Hematopoietic multipotent progenitor cell treated with erythropoietin and hydrocortisone succinate and interleukin-3 and kit ligand, for 4 days (in vitro differentiated cells): ENCODE results near the gene STAC3.

Experiments used
- DNase-seq: peaks from one replicate; pipeline ENCODE4 v3.0.0-alpha.2; 2015

The STAC3 gene

DNA sequence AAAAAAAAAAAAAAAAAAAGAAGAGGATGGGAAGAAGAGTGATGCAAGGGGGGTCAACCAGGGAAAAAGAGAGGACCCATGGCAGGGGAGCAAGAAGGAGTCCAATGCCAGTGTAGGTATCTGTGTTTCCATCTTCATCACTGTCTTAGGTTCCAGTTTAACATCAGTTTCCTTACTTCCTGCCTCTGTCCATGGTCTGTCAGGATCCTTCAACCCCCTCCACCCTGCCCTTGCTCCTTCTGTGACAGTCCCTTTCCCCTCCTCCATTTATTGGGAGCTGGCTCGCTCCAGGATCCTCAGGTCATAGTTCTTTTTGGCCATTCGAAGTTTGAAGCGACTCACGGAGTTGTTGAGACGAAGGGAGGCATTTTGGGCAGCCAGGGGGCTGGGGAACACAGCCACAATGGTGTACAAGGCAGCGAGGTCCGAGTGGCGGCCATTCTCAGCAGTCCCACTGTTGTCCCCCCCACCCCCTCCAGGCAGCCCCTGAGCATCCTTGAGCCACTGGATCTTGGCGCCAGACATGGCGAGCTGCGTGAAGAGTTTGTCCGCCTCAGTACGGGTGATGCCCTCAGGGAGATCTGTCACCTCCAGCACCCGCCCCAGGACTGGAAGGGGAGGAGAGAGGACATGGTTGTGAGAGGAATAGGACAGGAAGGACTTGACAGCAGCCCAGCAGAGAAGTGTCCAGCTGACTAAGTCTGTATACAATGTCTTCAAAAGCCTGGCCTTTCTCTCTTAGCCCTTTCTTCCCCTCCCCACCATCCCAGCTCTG is 3.7 kb upstream of the STAC3 start:
- no peak for DNase-seq

- DNase-seq, result no peak
Observed at GRCh38 chr12:57250541-57250940, 446 bp downstream of the STAC3 start.

DNA sequence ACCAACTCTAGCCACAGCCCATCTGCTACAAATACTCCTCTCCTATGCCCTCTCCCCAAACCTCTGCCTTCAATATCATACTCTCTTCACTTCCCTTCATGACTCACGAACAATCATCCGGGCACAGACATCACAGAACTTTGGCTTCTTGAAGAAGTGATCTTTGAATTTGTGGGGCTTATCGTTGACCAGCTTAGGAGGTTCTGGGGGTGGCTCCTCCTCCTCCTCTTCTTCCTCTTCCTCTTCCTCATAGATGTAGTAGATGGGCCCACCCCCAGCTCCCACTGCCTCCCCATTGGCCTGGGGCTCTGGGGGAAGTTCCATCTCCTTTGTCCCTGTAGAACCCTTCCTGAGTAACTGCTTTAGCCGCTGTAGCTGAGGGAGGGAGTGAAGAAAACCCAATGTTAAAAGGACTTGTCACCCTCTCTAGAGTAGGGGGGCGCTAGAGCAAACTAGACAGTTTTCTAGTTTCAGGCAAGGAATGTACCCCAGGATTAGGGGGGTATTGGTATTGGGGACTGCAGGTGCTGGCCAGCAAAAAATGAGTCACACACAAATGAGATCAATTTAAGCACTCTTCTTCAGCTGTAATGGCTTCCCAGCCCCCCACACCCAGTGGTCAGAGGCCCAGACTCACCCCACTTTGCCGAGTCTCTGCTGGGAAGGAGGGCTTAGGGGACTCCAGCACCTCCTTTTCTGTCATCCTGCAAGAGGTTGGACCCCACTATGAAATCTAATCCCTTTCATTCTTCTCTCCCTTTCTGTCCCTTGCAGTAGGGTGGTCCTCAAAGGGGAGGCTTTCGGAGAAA is 1.8 kb downstream of the STAC3 start:
- DNase-seq, result peak; percentile 94

DNA sequence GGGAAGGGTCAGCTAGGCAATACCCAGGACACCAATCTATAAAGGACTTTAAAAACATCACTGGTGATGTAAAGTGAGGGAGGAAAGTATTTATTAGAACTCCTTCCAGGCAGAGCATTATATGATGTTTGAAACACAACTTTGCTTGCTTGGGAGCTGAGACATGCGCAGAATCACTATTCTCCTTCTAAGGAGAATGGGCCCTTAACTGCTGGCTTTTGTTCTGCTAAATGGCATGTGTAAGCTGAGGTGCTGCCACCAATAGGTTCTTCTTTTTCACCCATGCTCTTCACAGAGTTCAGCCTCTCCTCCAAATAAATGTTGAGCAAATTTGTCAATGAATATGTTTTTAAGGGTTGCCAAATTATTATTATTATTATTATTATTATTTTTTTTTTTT is 3.9 kb downstream of the STAC3 start:
- DNase-seq, result no peak

DNA sequence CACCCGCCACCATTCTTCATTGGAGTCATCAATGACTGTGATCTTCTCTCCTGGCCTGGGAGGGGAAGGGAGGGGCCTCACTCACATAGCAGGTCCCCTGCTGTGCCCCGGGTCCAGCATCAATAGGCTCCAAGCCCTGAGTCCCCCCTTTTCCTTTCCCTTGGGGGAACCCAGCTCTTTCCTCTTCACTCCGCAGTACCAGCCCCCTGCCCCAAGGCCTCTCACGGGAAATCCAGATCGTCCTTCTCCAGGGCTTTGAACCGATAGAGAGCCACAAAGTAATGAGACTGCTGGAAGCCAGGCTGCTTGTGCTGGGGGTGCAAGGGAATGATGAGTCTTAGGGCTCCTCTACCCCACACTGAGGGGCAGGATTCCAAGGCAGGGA is 6.7 kb downstream of the STAC3 start:
- no peak for DNase-seq

GRCh38 chr12:57243521-57244311 is 7.3 kb downstream of the STAC3 start:
- peak; percentile 91 for DNase-seq

DNA sequence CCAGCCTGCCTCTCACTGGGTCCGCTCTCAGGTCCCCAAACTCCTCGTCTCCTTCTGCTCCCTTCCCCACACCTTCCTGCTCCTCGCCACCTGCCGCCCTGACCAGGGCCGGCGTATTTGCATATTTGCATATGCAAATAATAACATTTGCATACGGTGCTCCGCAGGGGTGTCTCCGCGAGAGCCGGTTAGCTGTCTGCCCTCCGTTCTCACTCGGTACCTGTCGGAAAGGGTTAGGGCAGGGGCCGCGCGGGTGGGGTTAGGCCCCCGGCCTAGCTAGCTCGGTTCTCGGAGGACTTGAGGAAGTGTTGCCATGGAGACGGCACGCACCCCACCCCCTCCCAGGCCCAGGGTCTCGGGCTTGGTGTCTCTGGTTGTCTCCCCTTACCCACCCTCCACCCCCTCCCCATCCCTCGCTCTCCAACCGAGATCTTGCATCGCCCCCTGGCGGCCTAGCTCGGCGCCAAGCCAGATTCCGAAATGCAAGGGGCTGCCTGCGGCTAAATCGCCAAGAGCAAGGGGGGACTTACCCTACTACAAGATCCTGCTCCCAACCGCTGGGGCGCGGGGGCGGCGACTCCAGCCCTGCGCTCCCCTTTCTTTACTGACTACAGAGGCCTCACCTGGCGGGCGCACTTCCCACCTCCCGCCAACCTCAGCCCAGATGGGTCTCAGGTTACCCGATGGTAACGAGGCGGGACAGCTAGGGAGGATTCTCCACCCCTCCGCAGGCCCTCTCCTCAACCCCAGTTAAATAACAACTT is 8.1 kb downstream of the STAC3 start:
- peak; percentile 76 for DNase-seq

DNA sequence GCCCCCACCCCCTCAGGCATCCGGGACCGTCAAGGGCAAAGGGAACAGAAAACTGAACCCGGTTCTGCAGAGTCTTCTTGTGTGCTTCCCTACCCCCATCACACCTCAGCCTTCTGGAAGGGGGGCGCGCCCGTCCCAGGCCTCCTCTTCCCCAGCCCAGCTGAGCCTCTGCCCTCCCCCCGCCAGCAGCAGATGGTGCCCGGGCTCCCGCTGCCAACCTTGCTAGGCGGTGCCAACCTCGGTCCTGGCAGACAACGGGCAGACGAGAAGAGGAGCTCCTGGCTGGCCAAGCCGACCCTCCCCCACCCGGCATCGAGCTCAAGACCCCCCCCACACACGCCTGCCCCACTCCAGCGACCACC is 8.7 kb downstream of the STAC3 start:
- no peak for DNase-seq

GRCh38 chr12:57241402-57242310 is 9.3 kb downstream of the STAC3 start:
- no peak for DNase-seq

DNA sequence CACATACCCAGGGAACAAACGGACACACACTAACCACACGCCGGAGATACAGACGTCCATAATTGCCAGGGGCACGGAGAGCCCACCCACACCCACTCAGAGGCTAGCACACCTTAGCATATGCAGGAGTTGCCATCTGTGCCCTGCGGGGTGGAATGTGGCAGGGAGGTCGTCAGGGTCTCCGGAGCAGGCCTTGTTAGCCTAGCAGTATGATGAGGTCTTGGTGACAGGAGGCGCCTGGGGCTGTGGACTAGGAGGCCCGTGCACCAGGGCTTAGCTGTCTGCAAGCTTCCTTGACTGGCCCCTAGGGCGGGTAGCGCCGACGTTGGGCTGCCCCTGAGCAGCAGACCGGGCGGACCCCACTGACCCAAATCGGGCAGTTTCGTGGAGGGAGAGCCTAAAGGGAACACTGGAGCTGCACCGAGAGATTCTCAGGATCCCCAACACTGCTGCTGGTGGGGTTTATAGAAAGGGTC is 10.0 kb downstream of the STAC3 start:
- DNase-seq, result no peak

- no peak for DNase-seq
Observed at GRCh38 chr12:57240066-57240921, 10.7 kb downstream of the STAC3 start.

GRCh38 chr12:57239587-57240065 is 11.4 kb downstream of the STAC3 start:
- DNase-seq, result no peak

DNA sequence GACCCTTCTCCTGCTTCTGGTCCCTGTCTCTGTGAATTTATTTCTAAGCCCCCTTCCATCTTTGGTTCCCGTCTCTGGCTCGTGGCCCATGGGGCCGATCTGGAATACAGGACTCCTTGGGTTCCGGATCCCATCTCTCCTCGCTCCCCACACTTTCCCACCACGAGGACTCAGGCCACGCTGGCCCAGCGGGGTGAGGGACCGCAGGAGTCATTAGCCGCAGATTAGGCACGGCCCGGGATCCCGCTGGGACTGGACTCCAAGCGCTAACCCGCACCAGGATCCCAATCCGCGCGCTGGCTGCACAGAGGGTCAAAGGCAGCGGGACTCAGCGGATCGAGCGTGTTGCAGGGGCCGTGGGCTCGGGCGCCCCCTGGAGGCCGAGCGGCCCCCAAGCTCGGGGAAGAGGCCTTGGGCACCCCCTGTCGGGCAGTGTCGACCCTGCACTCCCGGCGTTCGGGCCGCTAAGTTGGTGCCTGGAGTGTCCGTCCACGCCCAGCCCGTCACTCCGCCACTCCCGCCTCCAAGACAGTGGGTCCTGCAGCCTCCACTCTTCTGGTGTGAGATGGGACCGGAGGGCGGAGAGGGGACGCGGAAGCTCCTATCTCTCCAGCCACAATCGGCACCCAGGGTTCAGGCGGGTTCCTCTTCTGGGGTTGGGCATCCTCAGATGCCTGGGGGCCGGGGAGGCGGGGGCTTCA is 12.0 kb downstream of the STAC3 start:
- peak; percentile 92 for DNase-seq

DNA sequence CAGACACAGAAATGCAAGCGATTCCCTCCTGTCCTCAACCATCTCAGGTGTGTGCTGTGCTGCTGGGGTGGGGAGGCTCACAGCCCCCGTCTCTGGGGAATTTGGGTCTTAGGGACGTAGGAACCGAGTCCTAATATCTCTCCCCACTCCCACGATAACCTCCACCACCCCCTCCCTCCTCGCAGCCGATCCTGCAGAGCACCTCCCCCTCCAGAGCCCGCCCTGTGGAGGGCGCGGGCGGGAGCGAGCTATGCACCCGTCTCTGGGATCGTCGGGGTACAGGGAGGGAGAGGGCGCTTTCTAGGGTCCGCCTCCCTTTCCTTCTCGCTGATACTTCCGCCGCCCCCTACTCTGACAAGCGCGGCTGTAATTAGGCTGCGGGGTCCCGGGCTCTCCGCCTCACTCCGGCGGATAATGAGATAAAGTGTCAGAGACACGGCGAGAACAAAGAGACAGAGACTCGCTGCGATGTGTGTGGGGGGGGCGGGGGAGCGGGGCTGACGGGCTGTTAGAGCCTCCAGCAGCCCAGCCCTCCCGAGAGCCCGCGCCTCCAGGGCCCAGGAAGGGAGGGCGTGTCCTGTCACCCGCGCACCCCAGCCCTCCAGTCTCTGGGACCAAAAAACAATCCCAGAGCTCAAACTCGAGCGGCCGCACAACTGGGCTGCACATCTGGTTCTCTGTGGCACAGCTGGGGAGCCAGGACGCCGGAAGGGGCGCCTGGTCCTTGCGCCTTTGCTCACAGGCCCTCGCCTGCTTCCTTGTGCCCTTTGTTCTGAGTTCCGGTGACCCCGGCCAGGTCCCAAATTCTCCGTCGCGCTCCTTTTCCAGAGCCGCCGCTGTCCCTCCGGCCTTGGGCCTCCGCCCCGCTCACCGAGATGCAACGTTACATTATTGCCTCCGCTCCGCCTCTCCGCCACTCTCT is 12.8 kb downstream of the STAC3 start:
- no peak for DNase-seq

GRCh38 chr12:57237596-57237931 is 13.4 kb downstream of the STAC3 start:
- DNase-seq, result no peak

DNA sequence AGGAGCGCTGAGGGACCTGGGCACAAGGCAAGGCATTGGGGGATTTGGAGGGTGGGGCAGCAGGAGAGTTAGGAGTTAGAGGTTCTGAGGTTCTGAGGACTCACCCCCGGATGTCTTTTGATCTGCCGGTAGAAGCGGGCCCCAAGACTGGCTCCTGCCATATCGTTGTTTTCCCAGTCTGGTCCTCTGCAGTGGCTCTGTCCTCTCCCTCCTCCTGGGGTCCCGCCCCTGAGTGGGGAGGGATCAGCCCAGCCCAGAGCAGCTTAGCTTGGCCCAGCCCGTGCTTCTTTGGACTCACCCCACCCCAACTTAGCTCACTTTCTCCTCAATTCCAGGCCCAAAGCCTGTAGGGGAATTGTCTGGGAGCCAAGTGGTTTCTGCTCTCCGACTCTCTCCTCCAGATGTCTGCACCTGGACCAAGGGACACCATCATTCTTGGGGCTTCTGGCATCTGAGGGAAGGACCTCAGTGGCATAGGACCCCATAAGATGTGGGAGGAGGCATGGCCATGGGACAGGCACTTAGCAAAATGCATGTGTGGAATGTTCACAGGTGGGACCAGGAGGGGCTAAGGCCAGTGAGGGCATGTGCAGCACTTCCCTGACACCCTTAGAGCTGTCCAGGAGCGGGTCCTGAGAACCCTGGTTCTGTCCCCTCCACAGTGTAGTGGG is 13.9 kb downstream of the STAC3 start:
- DNase-seq, result no peak

GRCh38 chr12:57236201-57236924 is 14.6 kb downstream of the STAC3 start:
- DNase-seq, result no peak
